H9 (cell line): ENCODE data around the gene PCSK6. TPM values are rescaled to one million over a fixed set of nuclear protein-coding genes. Genes with fewer than 3 reads are reported as not detected.
A peak's percentile ranks its signal among the peaks of the same experiment; 100 is the strongest.

Source experiments
- DNase-seq: peaks from one replicate; pipeline ENCODE4 v3.0.0-alpha.2; 2017
- H2AFZ ChIP-seq: one replicate; pipeline ENCODE4 v1.6.1; 2013; ENCODE audit warnings: mild to moderate bottlenecking, low read length, control low read depth, moderate library complexity
- H2AK5ac ChIP-seq: 2 replicates; pipeline ENCODE4 v1.6.1; 2013; ENCODE audit warnings: low read length, control low read depth, mixed read lengths; ENCODE audit not compliant: insufficient read length
- H2BK120ac ChIP-seq: one replicate; pipeline ENCODE4 v1.6.1; 2013; ENCODE audit warnings: low read depth, mild to moderate bottlenecking, low read length, control low read depth, inconsistent platforms; ENCODE audit not compliant: poor library complexity, severe bottlenecking
- H2BK12ac ChIP-seq: 2 replicates; pipeline ENCODE4 v1.6.1; 2013; ENCODE audit warnings: low read length, control low read depth, mixed read lengths, low read depth; ENCODE audit not compliant: insufficient read length
- H2BK15ac ChIP-seq: 2 replicates; pipeline ENCODE4 v1.6.1; 2013; ENCODE audit warnings: low read depth, low read length, control low read depth
- H2BK20ac ChIP-seq: one replicate; pipeline ENCODE4 v1.6.1; 2013; ENCODE audit warnings: low read depth, mild to moderate bottlenecking, low read length, control low read depth, inconsistent platforms; ENCODE audit not compliant: poor library complexity, severe bottlenecking
- H2BK5ac ChIP-seq: 2 replicates; pipeline ENCODE4 v1.6.1; 2013; ENCODE audit warnings: low read length, control low read depth, mixed read lengths; ENCODE audit not compliant: insufficient read length
- H3K14ac ChIP-seq: 2 replicates; pipeline ENCODE4 v1.6.1; 2013; ENCODE audit warnings: low read length, control low read depth; ENCODE audit not compliant: insufficient read depth
- H3K18ac ChIP-seq: 2 replicates; pipeline ENCODE4 v1.6.1; 2013; ENCODE audit warnings: low read depth, mild to moderate bottlenecking, mixed read lengths, low read length, control low read depth; ENCODE audit not compliant: insufficient read length
- H3K23ac ChIP-seq: 2 replicates; pipeline ENCODE4 v1.6.1; 2013; ENCODE audit warnings: low read length, control low read depth, mixed read lengths, low read depth; ENCODE audit not compliant: insufficient read length
- H3K23me2 ChIP-seq: 2 replicates; pipeline ENCODE4 v1.6.1; 2013; ENCODE audit warnings: low read depth, mild to moderate bottlenecking, mixed read lengths, low read length, control low read depth; ENCODE audit not compliant: insufficient read length, poor library complexity, severe bottlenecking
- H3K27ac ChIP-seq: 2 replicates; pipeline ENCODE4 v1.5.1; 2013; ENCODE audit warnings: low read length, control low read depth, mixed read lengths, low read depth; ENCODE audit not compliant: insufficient read length
- H3K27me3 ChIP-seq: 2 replicates; pipeline ENCODE4 v1.6.1; 2013; ENCODE audit warnings: low read length, control low read depth, inconsistent platforms; ENCODE audit not compliant: insufficient read depth
- H3K4ac ChIP-seq: 2 replicates; pipeline ENCODE4 v1.6.1; 2013; ENCODE audit warnings: low read depth, mild to moderate bottlenecking, control low read depth, inconsistent platforms, low read length, moderate library complexity
- H3K4me1 ChIP-seq: 2 replicates; pipeline ENCODE4 v1.6.1; 2013; ENCODE audit warnings: low read length, control low read depth, inconsistent platforms; ENCODE audit not compliant: insufficient read depth
- H3K4me2 ChIP-seq: 2 replicates; pipeline ENCODE4 v1.6.1; 2013; ENCODE audit warnings: low read length, control low read depth, mixed read lengths; ENCODE audit not compliant: insufficient read length, insufficient read depth
- H3K56ac ChIP-seq: 2 replicates; pipeline ENCODE4 v1.6.1; 2013; ENCODE audit warnings: low read depth, mild to moderate bottlenecking, mixed read lengths, low read length, control low read depth; ENCODE audit not compliant: insufficient read length
- H3K79me1 ChIP-seq: 2 replicates; pipeline ENCODE4 v1.6.1; 2013; ENCODE audit warnings: low read depth, mild to moderate bottlenecking, moderate library complexity, low read length, control low read depth, inconsistent platforms; ENCODE audit not compliant: insufficient read depth, poor library complexity, severe bottlenecking
- H3K79me2 ChIP-seq: 2 replicates; pipeline ENCODE4 v1.6.1; 2013; ENCODE audit warnings: low read length, control low read depth, inconsistent platforms; ENCODE audit not compliant: insufficient read depth
- H3K9ac ChIP-seq: 2 replicates; pipeline ENCODE4 v1.6.1; 2013; ENCODE audit warnings: low read length, control low read depth, mixed read lengths; ENCODE audit not compliant: insufficient read length; ENCODE audit errors: extremely low read depth
- H3K9me3 ChIP-seq: one replicate; pipeline ENCODE4 v1.6.1; 2013; ENCODE audit warnings: low read depth, low read length, inconsistent platforms; ENCODE audit not compliant: control insufficient read depth
- H3T11ph ChIP-seq: one replicate; pipeline ENCODE4 v1.6.1; 2013; ENCODE audit warnings: mild to moderate bottlenecking, low read length, control low read depth, inconsistent platforms
- H4K20me1 ChIP-seq: one replicate; pipeline ENCODE4 v1.6.1; 2013; ENCODE audit not compliant: control insufficient read depth, insufficient read length, insufficient read depth
- H4K5ac ChIP-seq: 2 replicates; pipeline ENCODE4 v1.6.1; 2013; ENCODE audit warnings: low read depth, mild to moderate bottlenecking, mixed read lengths, low read length, control low read depth; ENCODE audit not compliant: insufficient read length
- H4K8ac ChIP-seq: replicated peaks from 2 replicates; pipeline ENCODE4 v1.6.1; 2013; ENCODE audit warnings: low read length, control low read depth, mixed read lengths, low read depth; ENCODE audit not compliant: insufficient read length
- H4K91ac ChIP-seq: 2 replicates; pipeline ENCODE4 v1.6.1; 2013; ENCODE audit warnings: low read depth, mild to moderate bottlenecking, moderate library complexity, mixed read lengths, low read length, control low read depth; ENCODE audit not compliant: insufficient read length
- H3K27ac Mint-ChIP-seq, 3 experiments: 2 replicates in 2 of 3; 3 replicates in 1 of 3; pipeline ENCODE4 v1.8.0; 2020 to 2021; ENCODE audit warnings: mixed read lengths in 3 of 3, mild to moderate bottlenecking in 1 of 3, moderate library complexity in 1 of 3
- H3K27me3 Mint-ChIP-seq: 2 replicates; pipeline ENCODE4 v1.8.0; 2021; ENCODE audit warnings: low read depth, mild to moderate bottlenecking, moderate library complexity, mixed read lengths
- H3K36me3 Mint-ChIP-seq, 3 experiments: 2 replicates in 2 of 3; 3 replicates in 1 of 3; pipeline ENCODE4 v1.8.0; 2020 to 2021; ENCODE audit warnings: low read depth in 3 of 3, mixed read lengths in 3 of 3; ENCODE audit not compliant: insufficient read depth in 1 of 3
- H3K4me1 Mint-ChIP-seq, 2 experiments: 2 replicates each; pipeline ENCODE4 v1.8.0; 2020; ENCODE audit warnings: mixed read lengths in 2 of 2
- H3K4me3 Mint-ChIP-seq, 2 experiments: 2 replicates in 1 of 2; 3 replicates in 1 of 2; pipeline ENCODE4 v1.8.0; 2020 to 2021; ENCODE audit warnings: mild to moderate bottlenecking in 2 of 2, mixed read lengths in 2 of 2, moderate library complexity in 1 of 2
- H3K9me3 Mint-ChIP-seq, 2 experiments: 2 replicates in 1 of 2; 3 replicates in 1 of 2; pipeline ENCODE4 v1.8.0; 2020; ENCODE audit warnings: mild to moderate bottlenecking in 2 of 2, mixed read lengths in 2 of 2, moderate library complexity in 1 of 2
- WGBS: extraction: QIAGEN DNeasy Blood & Tissue Kit; methylation state at CpG from one replicate; pipeline ENCODE4 v1.1.7; 2013; ENCODE audit warnings: missing lambda C conversion rate, low lambda C conversion rate, mixed read lengths; ENCODE audit not compliant: insufficient read length; ENCODE audit errors: extremely low coverage; 5-methylcytosine and 5-hydroxymethylcytosine counted together
- total RNA-seq: library from RNA; stranded (reverse); gene quantifications from 2 replicates; pipeline ENCODE4 v1.2.1, GENCODE V29; 2021
- TF ChIP-seq, protein P1 (sequence below): fragments of 200-600 bp; sonication (generic); conservative IDR thresholded peaks from 3 replicates; pipeline ENCODE4 v1.8.0; 2021; ENCODE audit warnings: antibody characterized with exemption, mild to moderate bottlenecking

Gene PCSK6
- total RNA-seq, 1 experiment from 2014 or later = 4.0 TPM

DNA sequence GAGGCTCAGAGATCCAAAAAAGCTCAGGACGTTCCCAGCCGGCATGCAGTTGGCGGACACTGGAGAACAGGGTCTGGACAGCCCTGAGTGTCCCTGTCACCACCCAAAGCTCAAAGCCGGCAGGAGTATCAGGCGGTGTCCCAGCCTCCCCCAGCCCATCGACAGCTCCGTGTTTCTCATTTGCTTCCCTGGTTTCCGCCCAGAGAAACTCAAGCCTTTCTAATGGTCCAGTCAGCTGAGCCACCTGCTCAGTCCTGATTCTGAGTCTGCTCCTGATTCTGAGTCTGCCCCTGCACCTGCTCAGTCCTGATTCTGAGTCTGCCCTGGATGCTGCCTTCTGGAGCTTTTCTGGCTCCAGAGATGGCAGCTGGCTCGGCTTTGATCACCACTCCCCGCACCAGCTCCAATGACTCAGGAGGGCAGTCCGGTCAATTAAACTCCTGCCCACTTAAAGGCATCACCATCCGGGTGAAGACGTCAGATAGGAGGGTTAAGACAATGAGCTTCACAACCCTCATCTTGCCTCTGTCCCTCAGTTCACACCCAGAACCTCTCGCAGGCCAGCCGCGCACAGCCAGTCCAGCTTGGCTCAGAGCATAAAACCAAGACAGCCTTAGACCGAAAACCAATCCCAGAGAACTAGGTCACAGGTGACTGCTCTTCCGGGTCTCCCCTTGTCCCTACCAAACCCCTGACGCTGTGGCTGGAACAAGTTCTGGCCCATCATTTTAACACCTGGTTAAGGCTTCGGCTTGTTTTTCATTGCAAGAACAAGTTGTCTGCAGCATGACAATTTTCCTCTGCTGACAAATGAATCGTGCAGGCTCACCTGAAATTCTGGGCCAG is 6.8 kb downstream of the PCSK6 start:
- H2AFZ ChIP-seq = no peak overlapping the region
- H4K20me1 ChIP-seq = no peaks in the 10 kb centered on the region
- H3K27me3 Mint-ChIP-seq = peaks cover 31% of the 10 kb centered on the region
- H3K79me2 ChIP-seq = no peaks in the 10 kb centered on the region
- H3K9me3 ChIP-seq = no peaks in the 10 kb centered on the region
- H3K27ac ChIP-seq = no peak overlapping the region
- no peaks in the 10 kb centered on the region for H3K4me1 ChIP-seq
- no CpG with 5 or more reads among the region's 21 CpGs for WGBS
- no peaks in the 10 kb centered on the region for H3K79me1 ChIP-seq
- no peak overlapping the region for H2BK15ac ChIP-seq
- H3K4me3 Mint-ChIP-seq = no peak overlapping the region
- H3K27ac Mint-ChIP-seq = peak overlapping the region in 1 of 3 experiments; percentile 34; a peak in 2 of 7 replicates
- no peak overlapping the region for H2BK5ac ChIP-seq
- no peak overlapping the region for H2AK5ac ChIP-seq
- peaks cover 7% of the 10 kb centered on the region; the same call in 1 of the 2 replicates for H3K27me3 ChIP-seq
- H3K23ac ChIP-seq = no peak overlapping the region
- no peak overlapping the region for H4K5ac ChIP-seq
- H2BK20ac ChIP-seq = no peak overlapping the region
- no peak overlapping the region for H3T11ph ChIP-seq
- no peak overlapping the region for H2BK120ac ChIP-seq
- no peaks in the 10 kb centered on the region for H3K9me3 Mint-ChIP-seq
- H3K4me1 Mint-ChIP-seq = peaks cover 8 to 11% of the 10 kb centered on the region in 2 experiments; a peak in 3 of 4 replicates
- no peak overlapping the region for H3K9ac ChIP-seq
- 0 out of 2 replicates have a peak overlapping the region, but pooled peaks have one; percentile 14 for H3K14ac ChIP-seq
- no peak overlapping the region for H3K18ac ChIP-seq
- H3K4me2 ChIP-seq = no peak overlapping the region
- no peak for DNase-seq
- no peak overlapping the region for H3K56ac ChIP-seq
- no peaks in the 10 kb centered on the region; a peak in 1 of 7 replicates for H3K36me3 Mint-ChIP-seq
- no peak overlapping the region for H4K91ac ChIP-seq
- H2BK12ac ChIP-seq = no peak overlapping the region
- TF ChIP-seq, protein P1, sequence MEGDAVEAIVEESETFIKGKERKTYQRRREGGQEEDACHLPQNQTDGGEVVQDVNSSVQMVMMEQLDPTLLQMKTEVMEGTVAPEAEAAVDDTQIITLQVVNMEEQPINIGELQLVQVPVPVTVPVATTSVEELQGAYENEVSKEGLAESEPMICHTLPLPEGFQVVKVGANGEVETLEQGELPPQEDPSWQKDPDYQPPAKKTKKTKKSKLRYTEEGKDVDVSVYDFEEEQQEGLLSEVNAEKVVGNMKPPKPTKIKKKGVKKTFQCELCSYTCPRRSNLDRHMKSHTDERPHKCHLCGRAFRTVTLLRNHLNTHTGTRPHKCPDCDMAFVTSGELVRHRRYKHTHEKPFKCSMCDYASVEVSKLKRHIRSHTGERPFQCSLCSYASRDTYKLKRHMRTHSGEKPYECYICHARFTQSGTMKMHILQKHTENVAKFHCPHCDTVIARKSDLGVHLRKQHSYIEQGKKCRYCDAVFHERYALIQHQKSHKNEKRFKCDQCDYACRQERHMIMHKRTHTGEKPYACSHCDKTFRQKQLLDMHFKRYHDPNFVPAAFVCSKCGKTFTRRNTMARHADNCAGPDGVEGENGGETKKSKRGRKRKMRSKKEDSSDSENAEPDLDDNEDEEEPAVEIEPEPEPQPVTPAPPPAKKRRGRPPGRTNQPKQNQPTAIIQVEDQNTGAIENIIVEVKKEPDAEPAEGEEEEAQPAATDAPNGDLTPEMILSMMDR = no peak
- no peak overlapping the region for H4K8ac ChIP-seq
- no peak overlapping the region for H3K4ac ChIP-seq
- no peaks in the 10 kb centered on the region for H3K23me2 ChIP-seq
